ENCODE measurements around the gene TRABD2B. TPM values are rescaled to one million over a fixed set of nuclear protein-coding genes. Genes with fewer than 3 reads are reported as not detected.

TRABD2B gene
- total RNA-seq, 4 donors from 2014 or later = 0.83 to 2.6 (median 1.9) TPM

- 97% methylated on average over 3 of the region's 3 CpGs for WGBS
- Histone ChIP-seq H3K4me3 (no peak overlapping the region), H3K27me3 (peaks cover 7% of the 10 kb centered on the region), H3K36me3 (no peaks in the 10 kb centered on the region), H3K27ac (no peak overlapping the region), H3K4me1 (no peaks in the 10 kb centered on the region), H3K9me3 (no peaks in the 10 kb centered on the region)
- DNase-seq (ENCODE audit: low spot score in 2 of 2) = no peak
- TF ChIP-seq EP300 (IDR thresholded peaks at IDR 0.05) = no peak
These were observed 16.7 kb downstream of the TRABD2B start for GRCh38 chr1:47980501-47980900.

DNA sequence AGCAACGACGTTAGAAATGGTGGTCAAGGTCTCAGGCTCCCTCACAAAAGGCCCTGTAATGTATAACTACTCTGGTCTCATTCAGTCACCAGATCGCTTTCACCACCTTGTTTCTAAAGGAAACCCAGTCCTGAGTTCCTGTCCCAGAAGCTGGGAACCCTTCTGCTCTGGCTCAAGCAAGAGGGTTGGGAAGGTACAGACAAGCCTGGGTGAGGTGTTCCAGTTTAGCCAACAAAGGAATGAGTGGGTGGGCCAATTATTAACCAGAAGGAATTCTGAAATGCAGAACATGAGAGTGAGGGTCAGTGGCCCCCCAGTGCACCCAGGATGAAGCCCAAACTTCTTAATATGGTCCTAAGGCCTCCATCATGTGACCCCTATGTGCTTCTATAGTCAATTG is 17.5 kb downstream of the TRABD2B start:
- Histone ChIP-seq H3K4me1 (no peaks in the 10 kb centered on the region), H3K27me3 (peaks cover 7% of the 10 kb centered on the region), H3K27ac (no peak overlapping the region), H3K36me3 (no peaks in the 10 kb centered on the region), H3K4me3 (no peak overlapping the region), H3K9me3 (no peaks in the 10 kb centered on the region)
- no peak for DNase-seq (ENCODE audit: low spot score in 2 of 2)
- TF ChIP-seq EP300 (IDR thresholded peaks at IDR 0.05) = no peak
- TF ChIP-seq CTCF (IDR thresholded peaks at IDR 0.05) = no peak
- TF ChIP-seq POLR2AphosphoS5 (IDR thresholded peaks at IDR 0.05) = no peak
- TF ChIP-seq POLR2A (IDR thresholded peaks at IDR 0.05) = no peak
- WGBS = 67% methylated on average over 3 of the region's 3 CpGs

- no peaks in the 10 kb centered on the region for H3K36me3 ChIP-seq
- TF ChIP-seq POLR2AphosphoS5 (IDR thresholded peaks at IDR 0.05) = no peak
- no peak for TF ChIP-seq CTCF (IDR thresholded peaks at IDR 0.05)
- TF ChIP-seq EP300 (IDR thresholded peaks at IDR 0.05) = no peak
- no peak for TF ChIP-seq POLR2A (IDR thresholded peaks at IDR 0.05)
- WGBS = 81% methylated on average over 12 of the region's 12 CpGs
- H3K27ac ChIP-seq = no peak overlapping the region
- H3K9me3 ChIP-seq = no peaks in the 10 kb centered on the region
- H3K27me3 ChIP-seq = no peaks in the 10 kb centered on the region
- H3K4me3 ChIP-seq = no peak overlapping the region
- no peak for DNase-seq (ENCODE audit: low spot score in 2 of 2)
- no peaks in the 10 kb centered on the region for H3K4me1 ChIP-seq
These were observed 18.7 kb downstream of the TRABD2B start for GRCh38 chr1:47978486-47978885.

DNA sequence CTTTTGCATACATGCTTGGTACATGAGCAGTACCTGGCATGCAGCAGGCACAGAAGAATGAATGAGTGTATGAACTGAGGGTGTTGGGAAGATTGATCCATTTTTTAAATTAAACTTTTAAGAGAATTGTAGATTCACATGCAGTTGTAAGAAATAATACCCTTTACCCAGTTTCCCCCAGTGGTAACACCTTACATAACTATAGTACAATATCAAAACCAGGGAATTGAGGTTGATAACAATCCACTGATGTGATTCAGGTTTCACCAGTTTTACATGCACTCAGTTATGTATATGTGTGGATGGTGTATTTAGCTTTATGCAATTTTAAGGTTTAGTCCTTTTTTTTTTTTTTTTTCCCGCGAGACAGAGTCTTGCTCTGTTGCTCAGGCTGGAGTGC is 20.5 kb downstream of the TRABD2B start:
- Histone ChIP-seq H3K27me3 (no peaks in the 10 kb centered on the region), H3K4me1 (no peaks in the 10 kb centered on the region), H3K4me3 (no peak overlapping the region), H3K36me3 (no peaks in the 10 kb centered on the region), H3K9me3 (no peaks in the 10 kb centered on the region), H3K27ac (no peak overlapping the region)
- 100% methylated on average over 2 of the region's 2 CpGs for WGBS
- DNase-seq (ENCODE audit: low spot score in 2 of 2) = no peak
- TF ChIP-seq CTCF (IDR thresholded peaks at IDR 0.05) (no peak), EP300 (IDR thresholded peaks at IDR 0.05) (no peak), POLR2AphosphoS5 (IDR thresholded peaks at IDR 0.05) (no peak), POLR2A (IDR thresholded peaks at IDR 0.05) (no peak)

- Histone ChIP-seq H3K36me3 (no peaks in the 10 kb centered on the region), H3K9me3 (no peaks in the 10 kb centered on the region), H3K27ac (no peak overlapping the region), H3K27me3 (no peaks in the 10 kb centered on the region), H3K4me3 (no peak overlapping the region), H3K4me1 (no peaks in the 10 kb centered on the region)
- TF ChIP-seq POLR2A (IDR thresholded peaks at IDR 0.05) = no peak
- no peak for TF ChIP-seq POLR2AphosphoS5 (IDR thresholded peaks at IDR 0.05)
- no peak for TF ChIP-seq EP300 (IDR thresholded peaks at IDR 0.05)
- no peak for TF ChIP-seq CTCF (IDR thresholded peaks at IDR 0.05)
- WGBS = 63% methylated on average over 3 of the region's 3 CpGs
- DNase-seq (ENCODE audit: low spot score in 2 of 2) = no peak
These were observed 20.9 kb downstream of the TRABD2B start for GRCh38 chr1:47976267-47976666.

GRCh38 chr1:47975302-47975921 is 21.8 kb downstream of the TRABD2B start:
- Histone ChIP-seq H3K9me3 (no peaks in the 10 kb centered on the region), H3K27ac (no peak overlapping the region), H3K4me1 (no peaks in the 10 kb centered on the region), H3K36me3 (no peaks in the 10 kb centered on the region), H3K4me3 (no peak overlapping the region), H3K27me3 (no peaks in the 10 kb centered on the region)
- TF ChIP-seq POLR2AphosphoS5 (IDR thresholded peaks at IDR 0.05) (no peak), EP300 (IDR thresholded peaks at IDR 0.05) (no peak), CTCF (IDR thresholded peaks at IDR 0.05) (no peak), POLR2A (IDR thresholded peaks at IDR 0.05) (no peak)
- 71% methylated on average over 3 of the region's 3 CpGs for WGBS
- DNase-seq (ENCODE audit: low spot score in 2 of 2) = no peak
